ENCODE results near the gene NPIPB4.
A peak's percentile ranks its signal among the peaks of the same experiment; 100 is the strongest.
"Not testable (repeated sequence)": the region's sequence is repeated elsewhere in the genome, so short reads cannot be mapped to it uniquely, and the experiment has no call there.

NPIPB4 gene

GRCh38 chr16:21834211-21834610 lies 23.3 kb downstream of the NPIPB4 start:
- not testable (repeated sequence) for H2BK5ac ChIP-seq (ENCODE audit: low read length); H3K79me2 ChIP-seq (ENCODE audit: control insufficient read depth, insufficient read depth, low read length)
- no CpG with 5 or more reads among the region's 5 CpGs for WGBS (ENCODE audit: extremely low coverage, insufficient coverage, low lambda C conversion rate)

GRCh38 chr16:21829929-21830328 lies 27.6 kb downstream of the NPIPB4 start:
- H3K27me3 ChIP-seq (ENCODE audit: insufficient read depth, low read length, poor library complexity); DNase-seq; H2BK5ac ChIP-seq (ENCODE audit: low read length); H3K79me1 ChIP-seq (ENCODE audit: low read length); H4K5ac ChIP-seq (ENCODE audit: low read length); H2BK120ac ChIP-seq (ENCODE audit: low read depth, low read length); H3K79me2 ChIP-seq (ENCODE audit: control insufficient read depth, insufficient read depth, low read length); H3K27ac ChIP-seq (ENCODE audit: low read depth, low read length); H3K36me3 ChIP-seq (ENCODE audit: control insufficient read depth, insufficient read depth, low read length); H3K18ac ChIP-seq (ENCODE audit: low read length); H3K4me1 ChIP-seq (ENCODE audit: control insufficient read depth, low read depth, low read length); H3K4me3 ChIP-seq (ENCODE audit: low read length); H2AK5ac ChIP-seq (ENCODE audit: low read length); H3K4ac ChIP-seq (ENCODE audit: low read depth, low read length); H3K23ac ChIP-seq (ENCODE audit: low read length); H3K4me2 ChIP-seq (ENCODE audit: low read length); H2BK15ac ChIP-seq (replicated peaks; ENCODE audit: low read depth); H3K56ac ChIP-seq (ENCODE audit: low read length); H3K9ac ChIP-seq (ENCODE audit: low read length); H4K8ac ChIP-seq (ENCODE audit: low read depth, low read length): not testable (repeated sequence)
- no CpG with 5 or more reads among the region's 8 CpGs for WGBS (ENCODE audit: extremely low coverage, insufficient coverage, low lambda C conversion rate)

More at GRCh38 chr16:21834211-21834610, 23.3 kb downstream of the NPIPB4 start:
- not testable (repeated sequence) for H3K4me3 ChIP-seq (ENCODE audit: low read length); H3K23ac ChIP-seq (ENCODE audit: low read length); H3K56ac ChIP-seq (ENCODE audit: low read length); H4K8ac ChIP-seq (ENCODE audit: low read depth, low read length); H4K5ac ChIP-seq (ENCODE audit: low read length); H3K27ac ChIP-seq (ENCODE audit: low read depth, low read length); H2BK15ac ChIP-seq (replicated peaks; ENCODE audit: low read depth); H3K9ac ChIP-seq (ENCODE audit: low read length); H3K4ac ChIP-seq (ENCODE audit: low read depth, low read length); H3K36me3 ChIP-seq (ENCODE audit: control insufficient read depth, insufficient read depth, low read length); DNase-seq; H2AK5ac ChIP-seq (ENCODE audit: low read length); H2BK120ac ChIP-seq (ENCODE audit: low read depth, low read length); H3K4me2 ChIP-seq (ENCODE audit: low read length); H3K79me1 ChIP-seq (ENCODE audit: low read length); H3K4me1 ChIP-seq (ENCODE audit: control insufficient read depth, low read depth, low read length); H3K18ac ChIP-seq (ENCODE audit: low read length); H3K27me3 ChIP-seq (ENCODE audit: insufficient read depth, low read length, poor library complexity)

DNA sequence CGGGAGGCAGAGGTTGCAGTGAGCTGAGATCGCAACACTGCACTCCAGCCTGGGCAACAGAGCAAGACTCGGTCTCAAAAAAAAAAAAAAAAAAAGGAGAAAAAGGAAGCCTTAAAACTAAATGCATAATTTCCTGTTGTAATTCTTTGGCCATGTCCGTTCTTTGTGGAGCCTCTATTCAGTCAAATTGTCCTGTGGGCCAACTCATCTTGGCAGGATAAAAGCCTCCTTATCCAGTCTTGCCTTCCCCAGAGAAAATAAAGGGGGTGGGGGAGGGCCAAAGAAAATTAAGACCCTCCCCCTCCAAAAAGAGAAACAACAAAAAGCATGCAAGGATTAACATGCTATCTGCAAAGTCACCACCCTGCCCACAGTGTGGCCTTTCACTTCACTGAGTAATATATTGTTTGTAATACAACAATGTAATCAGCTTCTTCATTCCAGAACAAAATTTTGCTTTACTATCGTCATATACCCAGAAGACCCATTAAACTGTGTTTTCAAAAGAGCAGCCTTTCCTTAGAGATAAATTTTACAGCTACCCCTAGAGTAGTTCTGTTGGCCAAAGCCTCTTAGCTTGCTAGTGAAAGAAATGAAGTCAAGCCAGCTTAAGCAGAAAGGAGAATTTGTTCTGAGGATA lies 31.4 kb downstream of the NPIPB4 start:
- H2BK120ac ChIP-seq (ENCODE audit: low read depth, low read length); H3K23ac ChIP-seq (ENCODE audit: low read length); H3K4me2 ChIP-seq (ENCODE audit: low read length); H3K4ac ChIP-seq (ENCODE audit: low read depth, low read length); DNase-seq; H2BK5ac ChIP-seq (ENCODE audit: low read length); H3K79me2 ChIP-seq (ENCODE audit: control insufficient read depth, insufficient read depth, low read length); H3K36me3 ChIP-seq (ENCODE audit: control insufficient read depth, insufficient read depth, low read length); H3K56ac ChIP-seq (ENCODE audit: low read length); H3K79me1 ChIP-seq (ENCODE audit: low read length); H4K8ac ChIP-seq (ENCODE audit: low read depth, low read length); H3K27ac ChIP-seq (ENCODE audit: low read depth, low read length); H3K4me3 ChIP-seq (ENCODE audit: low read length); H2BK15ac ChIP-seq (replicated peaks; ENCODE audit: low read depth); H4K5ac ChIP-seq (ENCODE audit: low read length); H3K4me1 ChIP-seq (ENCODE audit: control insufficient read depth, low read depth, low read length); H2AK5ac ChIP-seq (ENCODE audit: low read length); H3K18ac ChIP-seq (ENCODE audit: low read length); H3K27me3 ChIP-seq (ENCODE audit: insufficient read depth, low read length, poor library complexity); H3K9ac ChIP-seq (ENCODE audit: low read length): not testable (repeated sequence)
- no CpG with 5 or more reads among the region's 5 CpGs for WGBS (ENCODE audit: extremely low coverage, insufficient coverage, low lambda C conversion rate)

GRCh38 chr16:21825526-21825925 lies 32.0 kb downstream of the NPIPB4 start:
- not testable (repeated sequence) for H3K79me1 ChIP-seq (ENCODE audit: low read length); H2BK15ac ChIP-seq (replicated peaks; ENCODE audit: low read depth); H3K4me3 ChIP-seq (ENCODE audit: low read length); H3K18ac ChIP-seq (ENCODE audit: low read length); H2AK5ac ChIP-seq (ENCODE audit: low read length); H3K79me2 ChIP-seq (ENCODE audit: control insufficient read depth, insufficient read depth, low read length); H3K9ac ChIP-seq (ENCODE audit: low read length); H3K27me3 ChIP-seq (ENCODE audit: insufficient read depth, low read length, poor library complexity); H3K56ac ChIP-seq (ENCODE audit: low read length); H3K4me2 ChIP-seq (ENCODE audit: low read length); H3K4me1 ChIP-seq (ENCODE audit: control insufficient read depth, low read depth, low read length); H2BK120ac ChIP-seq (ENCODE audit: low read depth, low read length); H3K27ac ChIP-seq (ENCODE audit: low read depth, low read length); H3K4ac ChIP-seq (ENCODE audit: low read depth, low read length); H4K8ac ChIP-seq (ENCODE audit: low read depth, low read length); H2BK5ac ChIP-seq (ENCODE audit: low read length); H3K36me3 ChIP-seq (ENCODE audit: control insufficient read depth, insufficient read depth, low read length); H3K23ac ChIP-seq (ENCODE audit: low read length); H4K5ac ChIP-seq (ENCODE audit: low read length); DNase-seq
- no CpG with 5 or more reads among the region's 4 CpGs for WGBS (ENCODE audit: extremely low coverage, insufficient coverage, low lambda C conversion rate)

DNA sequence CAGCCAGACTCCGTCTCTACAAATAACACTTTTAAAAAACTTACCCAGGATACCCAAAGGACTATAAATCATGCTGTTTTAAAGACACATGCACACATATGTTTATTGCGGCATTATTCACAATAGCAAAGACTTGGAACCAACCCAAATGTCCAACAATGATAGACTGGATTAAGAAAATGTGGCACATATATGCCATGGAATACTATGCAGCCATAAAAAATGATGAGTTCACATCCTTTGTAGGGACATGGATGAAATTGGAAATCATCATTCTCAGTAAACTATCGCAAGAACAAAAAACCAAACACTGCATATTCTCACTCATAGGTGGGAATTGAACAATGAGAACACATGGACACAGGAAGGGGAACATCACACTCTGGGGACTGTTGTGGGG lies 34.3 kb downstream of the NPIPB4 start:
- not testable (repeated sequence) for H3K79me1 ChIP-seq (ENCODE audit: low read length); H3K4ac ChIP-seq (ENCODE audit: low read depth, low read length); H3K27me3 ChIP-seq (ENCODE audit: insufficient read depth, low read length, poor library complexity); H2BK5ac ChIP-seq (ENCODE audit: low read length); H3K9ac ChIP-seq (ENCODE audit: low read length); H3K4me3 ChIP-seq (ENCODE audit: low read length); H3K23ac ChIP-seq (ENCODE audit: low read length); H2BK15ac ChIP-seq (replicated peaks; ENCODE audit: low read depth); H3K36me3 ChIP-seq (ENCODE audit: control insufficient read depth, insufficient read depth, low read length); H3K4me1 ChIP-seq (ENCODE audit: control insufficient read depth, low read depth, low read length); H4K5ac ChIP-seq (ENCODE audit: low read length); H3K56ac ChIP-seq (ENCODE audit: low read length); H3K4me2 ChIP-seq (ENCODE audit: low read length); H3K79me2 ChIP-seq (ENCODE audit: control insufficient read depth, insufficient read depth, low read length); H3K27ac ChIP-seq (ENCODE audit: low read depth, low read length); H3K18ac ChIP-seq (ENCODE audit: low read length); H4K8ac ChIP-seq (ENCODE audit: low read depth, low read length); H2BK120ac ChIP-seq (ENCODE audit: low read depth, low read length); DNase-seq; H2AK5ac ChIP-seq (ENCODE audit: low read length)
- WGBS (ENCODE audit: extremely low coverage, insufficient coverage, low lambda C conversion rate) = no CpG with 5 or more reads among the region's 3 CpGs

DNA sequence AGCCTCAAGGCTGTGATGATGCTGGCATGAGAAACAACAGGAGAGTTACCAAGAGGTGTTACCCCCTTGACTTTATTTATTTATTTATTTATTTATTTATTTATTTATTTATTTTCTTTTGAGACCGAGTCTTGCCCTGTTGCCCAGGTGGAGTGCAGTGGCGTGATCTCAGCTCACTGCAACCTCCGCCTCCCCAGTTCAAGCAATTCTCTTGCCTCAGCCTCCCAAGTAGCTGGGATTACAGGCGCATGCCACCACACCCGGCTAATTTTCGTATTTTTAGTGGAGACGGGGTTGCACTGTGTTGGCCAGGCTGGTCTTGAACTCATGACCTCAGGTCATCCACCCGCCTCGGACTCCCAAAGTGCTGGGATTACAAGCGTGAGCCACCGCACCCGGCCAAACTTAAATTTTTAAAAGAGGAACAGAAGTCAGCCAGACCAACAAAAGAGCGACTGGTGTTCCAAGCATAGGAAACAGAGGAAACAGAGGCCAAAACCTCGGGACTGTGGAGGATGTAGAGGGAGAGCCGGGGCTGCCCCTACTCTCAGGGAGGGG lies 36.6 kb downstream of the NPIPB4 start:
- not testable (repeated sequence) for H2AK5ac ChIP-seq (ENCODE audit: low read length); H3K27me3 ChIP-seq (ENCODE audit: insufficient read depth, low read length, poor library complexity); H3K36me3 ChIP-seq (ENCODE audit: control insufficient read depth, insufficient read depth, low read length); H3K79me1 ChIP-seq (ENCODE audit: low read length); DNase-seq; H3K4me2 ChIP-seq (ENCODE audit: low read length); H3K4me3 ChIP-seq (ENCODE audit: low read length); H3K23ac ChIP-seq (ENCODE audit: low read length); H4K8ac ChIP-seq (ENCODE audit: low read depth, low read length); H2BK15ac ChIP-seq (replicated peaks; ENCODE audit: low read depth); H3K79me2 ChIP-seq (ENCODE audit: control insufficient read depth, insufficient read depth, low read length); H3K4ac ChIP-seq (ENCODE audit: low read depth, low read length); H3K4me1 ChIP-seq (ENCODE audit: control insufficient read depth, low read depth, low read length); H2BK5ac ChIP-seq (ENCODE audit: low read length); H3K27ac ChIP-seq (ENCODE audit: low read depth, low read length); H4K5ac ChIP-seq (ENCODE audit: low read length); H2BK120ac ChIP-seq (ENCODE audit: low read depth, low read length); H3K18ac ChIP-seq (ENCODE audit: low read length)
- no CpG with 5 or more reads among the region's 15 CpGs for WGBS (ENCODE audit: extremely low coverage, insufficient coverage, low lambda C conversion rate)
- Histone ChIP-seq H3K56ac (ENCODE audit: low read length) (peak overlapping the region; percentile 99), H3K9ac (ENCODE audit: low read length) (peak overlapping the region; percentile 87)

All from mesendoderm (in vitro differentiated cells).